ENCODE data around the gene HOXB3. TPM values are rescaled to one million over a fixed set of nuclear protein-coding genes. Genes with fewer than 3 reads are reported as not detected.

Gene HOXB3
- total and polyA plus RNA-seq, 2 of the 4 experiments (the other 2 are of a cell fraction), result 6.3 to 59.6 TPM

GRCh38 chr17:48550502-48551213 lies 39.4 kb downstream of the HOXB3 start:
- H3K27me3 ChIP-seq (ENCODE audit: control insufficient read depth, insufficient read depth, low read length), result no peaks in the 10 kb centered on the region
- in situ Hi-C loops (cut with MboI; ENCODE audit: low sequenced_read_pairs), result no loop called here
- ATAC-seq (ENCODE audit: low read depth), result no peak

More at GRCh38 chr17:48550502-48551213, 39.4 kb downstream of the HOXB3 start:
- H3K56ac ChIP-seq (ENCODE audit: extremely low read depth, insufficient read depth, low read length), result peak overlapping the region; percentile 88; the same call in 1 of the 2 replicates
- H4K8ac ChIP-seq (ENCODE audit: low read depth in 2 of 2, low read length in 2 of 2), result peak overlapping the region; percentile 63 to 96
- H2BK5ac ChIP-seq (ENCODE audit: low read depth, low read length, poor library complexity, severe bottlenecking), result peak overlapping the region; percentile 95
- 2% methylated on average over 20 of the region's 70 CpGs; no CpG with 5 or more reads in 1 of the 2 experiments for WGBS, 2 experiments (ENCODE audit: extremely low coverage in 2 of 2, insufficient read length in 1 of 2)
- H3K9me1 ChIP-seq (ENCODE audit: insufficient read depth, low read length), result peaks cover 2% of the 10 kb centered on the region; the same call in 1 of the 2 replicates
- 0 out of 3 replicates have a peak overlapping the region, but pooled peaks have one; percentile 94 for H2BK15ac ChIP-seq (ENCODE audit: low read depth, low read length)
- peaks cover 33% of the 10 kb centered on the region for H3K36me3 ChIP-seq (ENCODE audit: control insufficient read depth, insufficient read depth, low read length)
- DNase-seq, result peak; percentile 40
- H3K4me1 ChIP-seq (ENCODE audit: control insufficient read depth, insufficient read depth, low read length), result peaks cover 43% of the 10 kb centered on the region
- peak overlapping the region; percentile 74 for H3K4me2 ChIP-seq (ENCODE audit: low read depth, low read length)
- CTCF ChIA-PET, result interaction anchor here (1.1 kb wide), 1 partner anchor 64 kb away, joined by 5 read pairs; no protein-coding TSS in a partner anchor
- H3K14ac ChIP-seq (replicated peaks; ENCODE audit: low read depth, low read length), result peak overlapping the region; percentile 56; the same call in 1 of the 2 replicates
- POLR2A ChIA-PET (ENCODE audit: unreplicated experiment), result interaction anchor here (0.7 to 1.2 kb wide), 3 partner anchors 13 to 720 kb away, joined by 3 read pairs; no protein-coding TSS in a partner anchor
- intact Hi-C loops (cut with micrococcal nuclease), result no loop called here
- H3K18ac ChIP-seq (ENCODE audit: low read depth, low read length), result peak overlapping the region; percentile 51
- H3K23ac ChIP-seq (ENCODE audit: low read depth, low read length), result peak overlapping the region; percentile 55
- no peaks in the 10 kb centered on the region for H4K20me1 ChIP-seq (ENCODE audit: insufficient read depth, low read length)
- TF ChIP-seq SMC3 (IDR thresholded peaks at IDR 0.05; ENCODE audit: low read depth, low read length), result peak; percentile 23; the same call in 1 of the 2 replicates
- TF ChIP-seq MAZ (IDR thresholded peaks at IDR 0.05; ENCODE audit: borderline replicate concordance, low read depth, low read length), result no peak
- TF ChIP-seq, protein P1, sequence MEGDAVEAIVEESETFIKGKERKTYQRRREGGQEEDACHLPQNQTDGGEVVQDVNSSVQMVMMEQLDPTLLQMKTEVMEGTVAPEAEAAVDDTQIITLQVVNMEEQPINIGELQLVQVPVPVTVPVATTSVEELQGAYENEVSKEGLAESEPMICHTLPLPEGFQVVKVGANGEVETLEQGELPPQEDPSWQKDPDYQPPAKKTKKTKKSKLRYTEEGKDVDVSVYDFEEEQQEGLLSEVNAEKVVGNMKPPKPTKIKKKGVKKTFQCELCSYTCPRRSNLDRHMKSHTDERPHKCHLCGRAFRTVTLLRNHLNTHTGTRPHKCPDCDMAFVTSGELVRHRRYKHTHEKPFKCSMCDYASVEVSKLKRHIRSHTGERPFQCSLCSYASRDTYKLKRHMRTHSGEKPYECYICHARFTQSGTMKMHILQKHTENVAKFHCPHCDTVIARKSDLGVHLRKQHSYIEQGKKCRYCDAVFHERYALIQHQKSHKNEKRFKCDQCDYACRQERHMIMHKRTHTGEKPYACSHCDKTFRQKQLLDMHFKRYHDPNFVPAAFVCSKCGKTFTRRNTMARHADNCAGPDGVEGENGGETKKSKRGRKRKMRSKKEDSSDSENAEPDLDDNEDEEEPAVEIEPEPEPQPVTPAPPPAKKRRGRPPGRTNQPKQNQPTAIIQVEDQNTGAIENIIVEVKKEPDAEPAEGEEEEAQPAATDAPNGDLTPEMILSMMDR (conservative IDR thresholded peaks at IDR 0.05; ENCODE audit: low read depth, low read length), result peak; percentile 43
- peak; percentile 37; the same call in 1 of the 2 replicates for TF ChIP-seq RAD21 (IDR thresholded peaks at IDR 0.05; ENCODE audit: low read length)
- TF ChIP-seq USF2 (IDR thresholded peaks at IDR 0.05; ENCODE audit: low read depth, low read length), result no peak
- no peak for TF ChIP-seq MAFK (IDR thresholded peaks at IDR 0.05; ENCODE audit: low read depth, low read length)
- TF ChIP-seq RFX5 (IDR thresholded peaks at IDR 0.05; ENCODE audit: low read depth, low read length), result no peak
- TF ChIP-seq CEBPB (IDR thresholded peaks at IDR 0.05; ENCODE audit: low read depth, low read length), result no peak
- no peak for TF ChIP-seq ELK1 (IDR thresholded peaks at IDR 0.05; ENCODE audit: borderline replicate concordance, low read depth, low read length)
- TF ChIP-seq CHD1 (IDR thresholded peaks at IDR 0.05; ENCODE audit: low read depth, low read length), result no peak
- no peak for TF ChIP-seq BHLHE40 (IDR thresholded peaks at IDR 0.05; ENCODE audit: low read depth, low read length)
- TF ChIP-seq FOS (IDR thresholded peaks at IDR 0.05; ENCODE audit: low read depth, low read length), result no peak
- H2BK120ac ChIP-seq (ENCODE audit: low read depth, low read length), result peak overlapping the region; percentile 97
- H3K27ac ChIP-seq (ENCODE audit: insufficient read depth, low read length), result peak overlapping the region; percentile 96
- no peak overlapping the region; the same call in 1 of the 2 replicates for H2AK5ac ChIP-seq (ENCODE audit: low read depth, low read length)
- peak overlapping the region; percentile 91 for H2AK9ac ChIP-seq (replicated peaks; ENCODE audit: low read depth, low read length, poor library complexity)
- H3K4ac ChIP-seq (ENCODE audit: low read depth, low read length), result peak overlapping the region; percentile 98
- BruUV-seq (replicated peaks), result no TSS peak
- peak overlapping the region; percentile 79 for H3K9ac ChIP-seq (ENCODE audit: low read depth, low read length)
- H4K5ac ChIP-seq (ENCODE audit: low read depth, low read length), result peak overlapping the region; percentile 90
- H2BK20ac ChIP-seq (ENCODE audit: low read depth, low read length), result peak overlapping the region; percentile 93; the same call in 1 of the 2 replicates
- dilution Hi-C loops (cut with HindIII; ENCODE audit: low sequenced_read_pairs, unreplicated experiment), result no loop called here
- no peaks in the 10 kb centered on the region for H3K9me3 ChIP-seq (ENCODE audit: control insufficient read depth, insufficient read depth, low read length)
- H3K79me1 ChIP-seq (ENCODE audit: low read depth in 1 of 2, low read length in 2 of 2), result peaks cover 4 to 19% of the 10 kb centered on the region in 2 experiments; a peak in 2 of 4 replicates
- H2AFZ ChIP-seq (replicated peaks; ENCODE audit: low read length, poor library complexity), result peak overlapping the region; percentile 37
- H4K91ac ChIP-seq (ENCODE audit: insufficient read depth, low read depth, low read length), result peak overlapping the region; percentile 98
- peak overlapping the region; percentile 25 for H3K4me3 ChIP-seq (ENCODE audit: insufficient read depth, low read depth, low read length)
